Measurements from ENCODE around the gene MEGF11. TPM values are rescaled to one million over a fixed set of nuclear protein-coding genes. Genes with fewer than 3 reads are reported as not detected.

Gene MEGF11
- total and polyA plus RNA-seq, 4 donors = 0.16 to 1.5 (median 0.50) TPM

GRCh38 chr15:66041276-66041675 lies 212.3 kb downstream of the MEGF11 start:
- WGBS, 2 donors = 83 to 91% methylated on average over 6 of the region's 6 CpGs
- no peak for DNase-seq
- TF ChIP-seq, protein P1, sequence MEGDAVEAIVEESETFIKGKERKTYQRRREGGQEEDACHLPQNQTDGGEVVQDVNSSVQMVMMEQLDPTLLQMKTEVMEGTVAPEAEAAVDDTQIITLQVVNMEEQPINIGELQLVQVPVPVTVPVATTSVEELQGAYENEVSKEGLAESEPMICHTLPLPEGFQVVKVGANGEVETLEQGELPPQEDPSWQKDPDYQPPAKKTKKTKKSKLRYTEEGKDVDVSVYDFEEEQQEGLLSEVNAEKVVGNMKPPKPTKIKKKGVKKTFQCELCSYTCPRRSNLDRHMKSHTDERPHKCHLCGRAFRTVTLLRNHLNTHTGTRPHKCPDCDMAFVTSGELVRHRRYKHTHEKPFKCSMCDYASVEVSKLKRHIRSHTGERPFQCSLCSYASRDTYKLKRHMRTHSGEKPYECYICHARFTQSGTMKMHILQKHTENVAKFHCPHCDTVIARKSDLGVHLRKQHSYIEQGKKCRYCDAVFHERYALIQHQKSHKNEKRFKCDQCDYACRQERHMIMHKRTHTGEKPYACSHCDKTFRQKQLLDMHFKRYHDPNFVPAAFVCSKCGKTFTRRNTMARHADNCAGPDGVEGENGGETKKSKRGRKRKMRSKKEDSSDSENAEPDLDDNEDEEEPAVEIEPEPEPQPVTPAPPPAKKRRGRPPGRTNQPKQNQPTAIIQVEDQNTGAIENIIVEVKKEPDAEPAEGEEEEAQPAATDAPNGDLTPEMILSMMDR (IDR thresholded peaks at IDR 0.05; ENCODE audit: control extremely low read depth, extremely low read depth) = no peak
- peaks cover 0 to 5% (median 0%) of the 10 kb centered on the region in 4 donors for H3K9me3 ChIP-seq (ENCODE audit: control insufficient read depth in 4 of 4, insufficient read depth in 3 of 4, low read length in 3 of 4)
- ATAC-seq (ENCODE audit: insufficient read depth, low FRiP score) = no peak
- H3K4me3 ChIP-seq = no peak overlapping the region
- H3K27ac ChIP-seq (ENCODE audit: low read depth in 1 of 2, low read length in 1 of 2) = no peak overlapping the region
- H3K9ac ChIP-seq (ENCODE audit: insufficient read depth in 1 of 2, low read length in 2 of 2) = no peak overlapping the region
- peaks cover 0 to 21% (median 2%) of the 10 kb centered on the region in 3 donors for H3K27me3 ChIP-seq (ENCODE audit: control insufficient read depth in 3 of 3, insufficient read depth in 3 of 3, low read length in 2 of 3)
- H3K4me1 ChIP-seq (ENCODE audit: control insufficient read depth in 5 of 5, insufficient read depth in 5 of 5, low read length in 5 of 5) = no peaks in the 10 kb centered on the region
- no peaks in the 10 kb centered on the region for H3K36me3 ChIP-seq (ENCODE audit: control insufficient read depth in 4 of 4, insufficient read depth in 4 of 4, low read length in 4 of 4)

- peaks cover 0 to 21% (median 2%) of the 10 kb centered on the region in 3 donors for H3K27me3 ChIP-seq (ENCODE audit: control insufficient read depth in 3 of 3, insufficient read depth in 3 of 3, low read length in 2 of 3)
- TF ChIP-seq, protein P1 (IDR thresholded peaks at IDR 0.05; ENCODE audit: control extremely low read depth, extremely low read depth) = no peak
- peaks cover 0 to 5% (median 0%) of the 10 kb centered on the region in 4 donors for H3K9me3 ChIP-seq (ENCODE audit: control insufficient read depth in 4 of 4, insufficient read depth in 3 of 4, low read length in 3 of 4)
- H3K4me1 ChIP-seq (ENCODE audit: control insufficient read depth in 5 of 5, insufficient read depth in 5 of 5, low read length in 5 of 5) = no peaks in the 10 kb centered on the region
- H3K36me3 ChIP-seq (ENCODE audit: control insufficient read depth in 4 of 4, insufficient read depth in 4 of 4, low read length in 4 of 4) = no peaks in the 10 kb centered on the region
- 82 to 90% methylated on average over 10 of the region's 10 CpGs for WGBS, 2 donors
- H3K27ac ChIP-seq (ENCODE audit: low read depth in 1 of 2, low read length in 1 of 2) = no peak overlapping the region
- DNase-seq (no peak), ATAC-seq (ENCODE audit: insufficient read depth, low FRiP score) (no peak)
- H3K9ac ChIP-seq (ENCODE audit: insufficient read depth in 1 of 2, low read length in 2 of 2) = no peak overlapping the region
- H3K4me3 ChIP-seq = no peak overlapping the region
Measured at GRCh38 chr15:66040211-66040892, 213.2 kb downstream of the MEGF11 start.

- TF ChIP-seq, protein P1 (IDR thresholded peaks at IDR 0.05; ENCODE audit: control extremely low read depth, extremely low read depth) = no peak
- no peak for ATAC-seq (ENCODE audit: insufficient read depth, low FRiP score)
- no peaks in the 10 kb centered on the region for H3K4me1 ChIP-seq (ENCODE audit: control insufficient read depth in 5 of 5, insufficient read depth in 5 of 5, low read length in 5 of 5)
- H3K36me3 ChIP-seq (ENCODE audit: control insufficient read depth in 4 of 4, insufficient read depth in 4 of 4, low read length in 4 of 4) = no peaks in the 10 kb centered on the region
- no peak for DNase-seq
- peaks cover 0 to 7% (median 0%) of the 10 kb centered on the region in 4 donors for H3K9me3 ChIP-seq (ENCODE audit: control insufficient read depth in 4 of 4, insufficient read depth in 3 of 4, low read length in 3 of 4)
- no peak overlapping the region for H3K27ac ChIP-seq (ENCODE audit: low read depth in 1 of 2, low read length in 1 of 2)
- no peak overlapping the region for H3K4me3 ChIP-seq
- H3K9ac ChIP-seq (ENCODE audit: insufficient read depth in 1 of 2, low read length in 2 of 2) = no peak overlapping the region
- H3K27me3 ChIP-seq (ENCODE audit: control insufficient read depth in 3 of 3, insufficient read depth in 3 of 3, low read length in 2 of 3) = peaks cover 0 to 21% (median 2%) of the 10 kb centered on the region in 3 donors
- 48 to 54% methylated on average over 22 to 23 of the region's 29 CpGs for whole genome bisulfite sequencing, 2 donors
Measured at GRCh38 chr15:66039117-66039871, 214.3 kb downstream of the MEGF11 start.
